HG03575 (cell line): ENCODE results near the gene PKNOX2.

Source experiments
- ATAC-seq: cut with Tn5 transposase; IDR thresholded peaks from one replicate; pipeline ENCODE4 v1.9.1; 2021; ENCODE audit not compliant: unreplicated experiment, insufficient number of reproducible peaks, low FRiP score; ENCODE audit errors: extremely low read depth

The PKNOX2 gene

DNA sequence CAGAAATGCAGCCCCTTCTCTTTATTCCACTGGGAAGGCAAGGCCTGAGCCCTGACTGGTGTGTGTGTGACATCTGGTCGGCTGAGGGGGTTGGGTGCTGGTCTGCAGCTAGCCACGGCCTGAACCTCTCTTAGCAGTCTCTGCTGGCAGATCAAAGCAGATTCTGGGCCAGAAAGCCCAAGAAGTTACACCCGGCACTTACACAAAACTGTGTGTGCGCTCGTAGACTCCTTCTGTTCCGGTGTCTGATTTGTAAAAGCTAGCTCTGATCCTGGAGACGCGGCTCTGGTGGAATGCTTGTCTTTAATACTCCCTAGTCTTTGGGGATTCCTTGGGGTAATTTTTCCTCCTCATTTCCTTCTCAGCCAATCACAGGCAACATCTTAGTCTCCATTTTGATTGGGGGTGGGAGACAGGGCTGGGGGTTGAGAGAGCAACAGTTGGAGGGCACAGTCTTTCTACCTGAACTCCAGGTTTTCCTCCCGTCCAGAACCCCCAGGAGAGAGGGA lies 5.5 kb downstream of the PKNOX2 start:
- no peak for ATAC-seq

DNA sequence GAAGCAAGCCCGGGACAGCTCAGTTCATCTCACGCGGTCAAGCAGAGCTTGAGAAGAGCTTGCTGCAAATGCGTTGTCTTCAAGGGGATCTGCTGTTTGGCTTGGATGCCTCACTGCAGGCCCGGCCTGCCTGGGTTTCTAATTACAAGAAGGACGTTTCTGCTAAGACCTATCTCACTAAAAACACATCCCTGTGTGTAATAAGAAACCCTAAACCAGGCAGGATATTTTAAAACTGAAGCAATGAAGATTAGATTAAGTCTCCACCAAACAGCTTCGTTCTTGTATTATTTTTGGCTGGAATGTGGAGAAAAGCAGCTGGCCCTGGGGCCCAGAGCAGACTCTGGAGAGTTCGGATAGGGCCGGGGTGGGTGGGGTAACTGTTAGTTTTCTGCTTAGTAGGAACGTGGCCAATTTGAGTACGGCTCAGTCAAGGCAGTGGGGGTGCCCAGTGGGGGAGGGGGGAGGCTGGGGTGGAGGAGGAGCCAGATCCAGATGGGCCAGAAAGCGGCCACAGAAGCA lies 6.0 kb downstream of the PKNOX2 start:
- no peak for ATAC-seq

DNA sequence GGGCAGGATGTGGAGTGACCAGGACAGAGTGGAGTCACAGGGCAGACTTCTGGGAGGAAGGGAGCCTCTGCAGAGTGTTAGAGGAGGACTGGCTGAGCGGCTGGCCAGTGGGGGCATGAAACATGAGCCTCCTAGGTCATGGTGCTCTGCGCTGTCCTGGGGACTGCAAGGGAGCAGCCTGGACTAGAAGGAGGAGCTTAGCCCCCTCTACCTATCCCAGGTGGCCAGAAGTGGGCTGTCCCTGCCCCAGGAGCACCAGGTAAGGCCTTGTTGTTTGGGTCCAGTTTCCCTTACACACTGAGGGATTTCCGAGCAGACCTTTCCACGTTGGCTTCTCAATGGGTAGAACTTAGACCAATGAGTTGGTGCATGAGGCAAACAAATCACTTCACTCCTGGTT lies 7.4 kb downstream of the PKNOX2 start:
- no peak for ATAC-seq

DNA sequence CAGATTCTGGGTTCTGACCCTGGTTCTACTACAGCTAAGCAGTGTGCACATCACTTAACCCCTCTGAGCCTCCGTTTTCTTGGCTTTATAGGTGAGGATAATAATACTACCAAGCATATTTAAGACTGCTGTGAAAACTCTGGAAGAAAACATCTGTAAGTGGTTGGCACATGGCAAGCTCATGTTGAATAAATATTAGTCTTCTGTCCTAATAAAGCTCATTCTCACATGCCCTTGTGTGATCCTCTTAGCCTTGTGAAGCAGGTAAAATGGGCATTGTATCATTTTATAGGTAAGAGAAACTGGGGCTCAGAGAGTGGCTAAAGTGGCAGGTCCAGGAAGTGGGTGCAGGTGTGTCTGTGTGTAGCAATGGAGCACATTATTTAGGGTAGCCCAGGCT lies 8.5 kb downstream of the PKNOX2 start:
- ATAC-seq = no peak

DNA sequence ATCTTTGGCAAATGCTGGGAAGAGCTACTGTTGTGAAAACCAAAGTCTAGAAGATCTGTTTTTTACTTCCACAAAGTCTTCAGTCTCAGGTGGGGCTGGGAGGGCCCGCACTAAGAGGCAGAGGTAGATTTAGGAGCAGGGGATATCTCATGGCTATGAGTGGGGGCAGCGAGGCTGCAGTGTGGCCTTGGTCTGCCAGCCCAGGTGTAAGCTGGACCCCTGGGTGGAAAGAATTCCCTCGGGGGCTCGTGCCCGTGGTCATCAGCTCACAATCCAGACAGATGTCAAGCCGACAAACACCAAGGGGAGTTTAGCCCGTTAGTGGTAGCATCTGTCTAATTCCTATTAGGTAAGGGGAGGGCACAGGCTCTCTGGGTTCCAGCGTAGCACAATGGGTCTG lies 9.0 kb downstream of the PKNOX2 start:
- no peak for ATAC-seq

DNA sequence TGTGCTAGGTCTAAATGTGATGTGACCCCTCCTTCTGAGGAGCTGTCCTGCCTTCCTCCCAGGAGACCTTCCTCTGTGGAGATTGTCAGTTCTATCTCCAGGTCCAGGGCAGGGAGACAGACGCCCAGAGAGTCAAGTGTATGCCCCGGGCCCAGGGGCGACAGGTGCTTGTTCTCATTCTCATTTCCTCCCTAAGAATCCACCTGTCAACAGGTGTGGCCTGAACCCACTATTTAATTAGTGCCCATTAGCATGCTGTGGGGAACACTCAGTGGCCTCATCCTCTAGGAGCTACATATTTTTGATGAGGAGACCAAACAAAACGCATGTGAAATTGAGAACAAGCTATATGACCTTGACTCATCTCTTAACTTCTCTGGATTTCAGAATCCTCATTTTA lies 9.5 kb downstream of the PKNOX2 start:
- no peak for ATAC-seq

DNA sequence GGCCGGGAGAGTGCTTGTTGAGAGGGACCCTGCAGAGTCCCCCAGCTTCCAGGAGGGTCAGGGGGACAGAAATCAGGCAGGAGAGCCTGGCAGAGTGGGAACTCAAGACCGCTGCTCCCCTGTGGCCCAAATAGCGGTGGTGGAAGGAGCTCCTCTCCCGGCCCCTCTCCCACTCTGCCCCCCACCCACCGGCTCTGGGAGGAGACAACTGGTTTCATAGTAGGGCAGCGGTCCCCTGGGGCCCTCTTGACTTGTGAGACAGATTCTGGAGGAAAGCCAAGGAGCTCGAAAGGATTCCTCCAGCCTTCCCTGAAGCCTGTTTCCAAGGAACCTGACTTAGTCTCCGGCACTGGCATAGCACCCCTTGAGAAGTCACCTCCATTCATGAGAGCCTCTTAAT lies 10.1 kb downstream of the PKNOX2 start:
- ATAC-seq = no peak

DNA sequence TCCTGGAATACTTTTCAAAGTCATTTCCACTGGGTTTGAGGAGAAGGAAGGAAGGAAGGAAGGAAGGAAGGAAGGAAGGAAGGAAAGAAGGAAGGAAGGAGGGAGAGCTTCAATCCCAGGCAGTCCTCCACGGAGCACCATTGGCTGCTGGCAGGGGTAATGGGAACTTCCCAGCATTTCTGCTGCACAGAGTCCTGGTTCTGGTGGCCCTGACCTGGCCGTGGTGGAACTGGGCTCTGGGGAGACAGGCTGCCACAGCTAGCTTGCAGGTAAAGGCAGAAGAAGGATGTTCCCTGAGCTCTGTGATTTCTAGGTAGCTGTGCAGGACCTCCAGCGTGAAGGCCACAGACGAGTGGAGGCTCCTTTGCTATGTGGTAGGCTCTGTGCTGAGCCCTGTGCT lies 10.6 kb downstream of the PKNOX2 start:
- ATAC-seq = no peak

DNA sequence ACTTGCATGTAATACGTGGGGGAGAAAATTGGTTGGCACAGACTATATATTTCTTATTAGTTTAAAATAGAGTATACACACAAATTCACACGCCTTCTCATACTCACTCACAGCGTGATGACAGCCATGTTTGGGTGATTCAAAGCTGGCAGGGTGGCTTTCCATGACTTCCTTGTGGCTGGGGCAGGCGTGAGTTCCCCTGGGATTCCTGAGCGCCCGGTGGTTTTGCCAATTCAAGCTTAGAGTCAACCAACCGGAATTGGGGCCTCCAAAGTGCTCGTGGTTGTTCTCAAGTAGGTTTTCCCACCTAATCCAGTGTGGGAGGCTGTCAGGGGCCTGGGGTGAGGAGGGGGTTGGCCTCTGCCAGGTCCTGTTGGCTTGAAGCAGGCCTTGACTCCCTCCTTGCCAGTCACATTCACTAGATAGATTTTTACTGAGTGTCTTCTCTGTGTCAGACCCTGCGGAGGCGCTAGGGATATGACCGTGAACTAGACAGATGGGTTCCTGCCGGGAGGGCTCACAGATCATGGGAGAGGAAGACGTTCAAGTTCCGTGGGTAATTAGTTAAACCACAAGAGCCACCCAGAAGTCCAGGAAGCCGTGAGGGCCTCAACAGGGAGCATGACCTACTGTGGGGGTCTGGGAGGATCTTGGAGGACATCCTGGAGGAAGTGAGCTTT lies 11.5 kb downstream of the PKNOX2 start:
- ATAC-seq = no peak

DNA sequence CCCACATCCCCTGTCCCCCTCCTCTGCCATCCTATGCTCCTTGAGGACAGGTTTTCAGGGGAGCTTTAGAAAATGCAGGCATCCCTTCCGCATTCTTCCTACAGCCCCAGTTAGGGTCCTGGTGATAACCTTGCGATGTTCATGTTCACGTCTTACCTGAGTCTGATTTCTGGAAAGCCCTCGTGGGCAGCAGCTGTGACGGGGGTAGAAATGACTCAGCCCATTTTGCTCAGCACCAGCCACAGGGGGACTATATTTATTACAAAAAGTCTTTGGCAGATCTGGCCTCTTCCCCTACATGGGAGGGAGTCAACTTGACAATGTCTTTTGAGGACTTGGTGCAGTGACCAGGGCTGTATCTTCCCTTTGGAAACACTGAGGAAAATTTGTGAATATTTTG lies 12.3 kb downstream of the PKNOX2 start:
- no peak for ATAC-seq

DNA sequence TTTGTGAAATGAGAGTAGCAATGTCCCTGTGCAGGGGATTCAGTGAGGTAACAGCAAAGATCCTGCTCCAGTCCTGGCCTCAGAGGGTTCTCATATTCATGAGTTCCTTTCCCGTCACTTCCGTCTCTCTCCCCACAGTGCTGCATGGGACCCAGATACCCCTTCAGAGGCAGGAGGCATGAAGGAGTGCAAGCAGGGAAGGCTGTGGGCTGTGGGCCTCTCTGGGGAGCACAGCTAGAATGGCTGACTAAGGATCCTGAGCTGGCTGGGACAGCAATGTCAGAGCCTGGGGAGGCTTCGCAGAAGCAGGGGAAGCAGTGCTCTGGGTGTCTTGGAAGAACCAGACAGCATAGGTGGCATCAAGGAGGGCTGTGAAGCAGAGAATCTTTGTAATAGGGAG lies 13.0 kb downstream of the PKNOX2 start:
- no peak for ATAC-seq

DNA sequence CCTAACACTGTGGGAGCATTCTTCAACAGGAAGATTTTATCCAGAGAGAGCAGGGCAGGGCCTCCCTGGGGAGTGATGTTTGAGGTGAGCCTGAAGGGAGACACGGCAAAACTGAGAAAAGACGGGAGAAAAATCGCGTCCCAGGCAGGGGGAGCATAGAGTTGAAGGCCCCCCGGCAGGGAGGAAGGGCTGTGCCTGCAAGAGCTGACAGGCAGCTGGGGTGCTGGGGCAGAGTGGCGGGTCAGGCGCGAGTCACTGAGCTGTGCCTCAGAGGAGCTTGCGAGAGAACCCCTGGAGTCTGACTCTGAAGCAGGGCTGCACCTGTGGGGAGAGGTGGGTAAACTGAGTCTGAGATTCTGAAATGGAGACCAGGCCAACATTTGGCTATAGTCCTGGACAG lies 14.8 kb downstream of the PKNOX2 start:
- ATAC-seq = no peak

DNA sequence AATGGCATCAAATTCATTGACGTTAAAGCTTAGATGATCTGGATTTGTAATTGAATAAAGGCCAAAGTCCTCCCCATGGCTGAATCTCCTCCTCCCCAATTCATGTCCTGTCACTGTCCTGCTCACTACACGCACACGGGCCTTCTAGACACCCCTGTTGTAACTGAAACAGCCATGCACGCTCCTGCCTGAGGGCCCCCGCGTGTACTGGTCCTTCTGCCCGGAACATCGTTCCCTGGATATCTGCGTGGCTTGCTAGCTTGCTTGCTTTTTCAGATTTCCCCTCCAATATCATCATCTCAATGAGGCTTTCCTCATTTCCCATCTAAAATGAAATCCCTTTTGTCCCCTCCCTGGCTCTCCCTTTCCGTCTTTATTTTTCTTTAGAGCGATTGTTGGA lies 15.3 kb downstream of the PKNOX2 start:
- ATAC-seq = no peak

DNA sequence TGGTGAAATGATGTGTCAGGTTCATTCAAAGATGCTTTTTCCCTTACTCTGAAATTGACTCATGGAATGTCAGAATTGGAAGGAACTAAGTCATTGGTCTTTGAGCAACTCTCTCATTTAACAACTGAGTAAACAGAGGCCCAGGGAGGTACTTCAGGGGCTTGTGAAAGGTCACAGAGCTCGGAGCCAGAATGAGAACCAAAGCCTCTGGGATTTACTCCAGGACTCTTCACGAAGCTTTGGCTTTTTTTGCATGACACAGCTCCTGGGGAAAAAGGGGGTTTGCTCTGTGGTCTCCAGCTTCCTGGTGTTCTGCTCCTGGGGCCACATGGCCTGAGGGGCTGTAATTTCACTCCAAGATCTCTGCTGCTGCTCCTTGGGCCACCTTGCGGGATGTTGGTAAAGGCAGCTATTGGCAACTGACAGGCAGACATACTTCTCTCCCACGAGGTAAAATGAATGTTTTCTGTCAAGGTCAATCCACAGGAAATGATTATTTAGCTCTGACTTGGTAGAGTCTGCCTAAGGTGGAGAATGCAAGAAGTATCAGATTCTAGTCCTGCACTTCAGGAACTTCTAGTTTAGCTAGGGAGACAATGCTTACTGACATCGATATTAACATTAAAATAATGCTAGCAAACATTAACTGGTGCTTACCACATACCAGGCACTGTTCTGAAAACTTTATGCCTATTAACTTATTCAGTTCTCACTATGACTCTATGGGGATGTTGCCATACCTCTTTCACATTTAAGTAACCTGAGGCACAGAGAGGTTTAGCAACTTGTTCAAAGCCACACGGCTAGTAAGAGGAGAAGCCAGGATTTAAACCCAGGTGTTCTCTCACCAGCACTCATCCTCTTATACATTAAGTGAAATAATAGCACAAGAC lies 16.1 kb downstream of the PKNOX2 start:
- no peak for ATAC-seq

DNA sequence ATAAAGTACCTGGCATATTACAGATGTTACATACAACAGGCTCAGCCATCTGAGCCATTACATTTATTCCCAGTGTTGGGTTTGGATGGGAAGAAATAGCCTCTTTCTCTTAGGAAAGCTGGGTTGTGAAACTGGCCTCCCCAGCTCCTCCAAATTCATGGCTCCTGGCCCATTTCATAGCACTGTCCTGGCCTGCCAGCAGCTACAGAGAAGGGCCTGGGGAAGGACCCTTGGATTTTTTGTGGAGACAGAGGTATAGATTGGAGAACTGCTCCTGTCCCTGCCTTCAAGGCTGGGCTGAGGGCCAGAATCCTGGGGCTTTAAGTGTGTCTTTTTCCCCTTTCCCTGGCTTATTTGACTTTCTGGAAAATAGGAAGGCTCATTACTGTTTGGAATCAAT lies 18.0 kb downstream of the PKNOX2 start:
- no peak for ATAC-seq

DNA sequence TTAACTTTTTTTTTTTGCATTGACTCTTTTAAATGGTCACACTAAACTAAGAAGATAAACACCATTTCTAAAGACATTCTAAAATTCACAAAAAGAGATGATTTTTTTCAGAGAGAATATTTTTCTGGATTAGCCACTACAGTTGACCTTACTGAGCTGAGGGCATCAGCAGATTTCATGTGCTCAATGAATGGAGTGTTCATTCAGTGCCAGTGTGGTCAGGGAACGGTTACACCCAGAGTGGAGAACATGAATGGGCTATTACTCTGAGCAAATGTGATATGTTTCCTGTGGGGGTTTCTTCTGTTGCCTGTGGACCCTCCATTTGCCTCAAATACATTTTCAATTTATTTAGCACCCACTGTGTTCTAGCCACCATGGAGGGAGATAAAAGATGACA lies 19.1 kb downstream of the PKNOX2 start:
- no peak for ATAC-seq

DNA sequence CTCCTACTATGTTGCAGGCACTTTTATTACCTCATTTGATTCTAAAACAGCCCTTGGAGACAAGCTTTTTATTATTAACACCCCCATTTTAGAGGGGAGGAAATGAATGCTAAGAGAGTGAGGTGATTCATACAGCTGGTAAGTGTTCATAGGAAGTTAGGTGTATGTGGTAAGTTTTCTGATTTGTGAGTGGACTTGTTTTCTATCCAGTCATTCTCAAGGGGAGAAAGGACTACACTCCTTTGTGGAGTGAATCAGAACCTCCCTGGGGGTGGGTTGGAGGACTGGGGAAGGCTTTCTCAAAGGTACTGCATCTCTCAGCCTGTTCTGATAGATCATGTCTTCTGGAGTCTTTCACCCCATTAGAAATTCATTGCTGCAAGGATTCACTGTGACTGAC lies 23.5 kb downstream of the PKNOX2 start:
- ATAC-seq = no peak

DNA sequence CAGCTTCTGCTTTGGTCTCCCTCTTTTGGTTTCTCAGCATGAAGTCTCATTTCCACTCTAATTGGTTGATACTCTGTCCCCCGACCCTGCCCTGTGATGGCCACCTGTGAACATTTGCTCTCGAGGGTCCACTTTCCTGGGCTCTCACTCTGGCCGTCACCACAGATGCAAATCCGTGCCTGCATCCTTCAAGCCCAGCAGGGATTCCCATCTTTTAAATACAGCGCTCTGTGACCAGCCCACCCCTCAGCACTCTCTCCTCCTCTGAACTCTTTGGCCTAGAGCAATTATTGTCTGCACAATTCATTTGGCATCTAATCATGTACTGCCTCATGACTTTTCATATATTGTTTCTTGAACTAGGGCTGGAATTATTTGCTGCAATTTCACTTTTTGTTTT lies 26.0 kb downstream of the PKNOX2 start:
- no peak for ATAC-seq

DNA sequence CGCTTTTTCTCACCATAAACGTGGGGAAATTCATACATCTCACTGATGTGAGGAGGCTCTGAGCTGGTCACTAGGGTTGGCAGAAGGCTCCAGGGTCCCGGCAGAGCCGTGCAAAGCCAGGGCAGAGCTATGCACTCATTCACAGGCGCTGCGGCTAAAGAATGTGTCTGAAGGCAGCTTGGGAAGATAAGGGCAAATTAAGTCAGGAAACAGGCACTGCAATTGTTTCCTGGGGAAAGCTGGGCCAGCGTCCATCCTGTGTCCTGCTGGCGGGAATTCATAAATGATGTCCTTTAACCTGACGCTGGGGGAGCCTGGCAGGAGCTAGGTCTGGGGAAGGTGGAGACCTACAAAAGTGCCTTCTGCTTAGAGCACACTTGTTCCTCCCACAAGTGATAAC lies 27.6 kb downstream of the PKNOX2 start:
- ATAC-seq = no peak

DNA sequence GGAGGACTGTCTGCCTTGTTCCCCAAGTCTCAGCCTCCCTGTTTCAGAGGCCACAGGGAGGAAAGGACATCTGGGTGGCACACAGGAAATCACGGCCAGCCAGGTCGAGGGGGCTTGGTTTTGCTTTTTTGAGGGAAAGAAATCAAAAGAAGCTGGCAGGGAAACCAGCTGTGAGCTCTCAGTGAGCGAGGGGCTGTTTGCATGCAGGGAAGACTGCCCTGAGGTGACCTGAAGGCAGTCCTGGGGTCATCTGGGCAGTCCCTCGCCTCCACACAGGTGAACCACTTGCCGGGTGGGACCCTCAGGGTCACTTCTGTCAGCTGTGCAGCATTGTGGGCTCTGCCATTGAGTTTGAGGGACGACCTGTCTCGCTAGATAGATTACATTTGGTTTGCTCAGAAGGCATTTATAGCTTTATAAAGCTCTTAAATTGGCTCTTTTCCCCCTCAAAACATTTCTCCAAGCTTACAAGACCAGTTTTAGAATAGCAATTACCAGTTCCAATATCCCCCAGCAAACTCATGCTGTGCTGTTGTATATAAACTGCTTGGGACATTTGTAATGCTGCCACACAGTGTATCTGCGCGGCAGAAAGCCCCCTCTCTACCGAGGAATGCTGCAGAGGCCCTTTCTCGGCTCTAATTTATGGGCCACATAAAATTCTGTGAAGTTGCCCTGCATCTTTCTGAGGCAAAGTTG lies 28.3 kb downstream of the PKNOX2 start:
- ATAC-seq = no peak
